IMR-90 (cell line): ENCODE results near the gene HIRA. TPM values are rescaled to one million over a fixed set of nuclear protein-coding genes. Genes with fewer than 3 reads are reported as not detected.

Source experiments
- ATAC-seq: fragments of 200-7000 bp; cut with Tn5 transposase; 2 replicates; pipeline ENCODE4 v1.9.1; 2020; ENCODE audit warnings: low read depth, mild to moderate bottlenecking, moderate library complexity
- BruUV-seq: library from RNA; stranded (reverse); fragments of 400-500 nt; replicated peaks from 2 replicates; lab custom pipeline; 2021; lab: Mats Ljungman, UMichigan
- CTCF ChIA-PET: fragments of 300-600 bp; formaldehyde crosslinking; extraction: SDS; loops from one replicate; lab custom pipeline; 2021; ENCODE audit warnings: antibody characterized with exemption; lab: Yijun Ruan, JAX
- POLR2A ChIA-PET: fragments of 300-600 bp; sonication (Branson Sonifier 250); formaldehyde crosslinking; loops from one replicate; lab custom pipeline; 2022; ENCODE audit warnings: antibody characterized with exemption; ENCODE audit not compliant: unreplicated experiment; lab: Charles Lee
- DNase-seq: peaks from one replicate; pipeline ENCODE4 v3.0.0; 2013
- H2AFZ ChIP-seq: replicated peaks from 2 replicates; pipeline ENCODE3; 2013; ENCODE audit warnings: low read length, mild to moderate bottlenecking; ENCODE audit not compliant: poor library complexity
- H2AK5ac ChIP-seq: 2 replicates; pipeline ENCODE4 v1.6.1; 2013; ENCODE audit warnings: low read depth, low read length, inconsistent platforms
- H2AK9ac ChIP-seq: replicated peaks from 2 replicates; pipeline ENCODE3; 2013; ENCODE audit warnings: mild to moderate bottlenecking, low read depth, low read length, moderate library complexity; ENCODE audit not compliant: poor library complexity
- H2BK120ac ChIP-seq: 2 replicates; pipeline ENCODE4 v1.6.1; 2013; ENCODE audit warnings: low read depth, low read length, inconsistent platforms
- H2BK15ac ChIP-seq: 3 replicates; pipeline ENCODE4 v1.6.1; 2013; ENCODE audit warnings: low read depth, low read length, inconsistent platforms
- H2BK20ac ChIP-seq: 2 replicates; pipeline ENCODE4 v1.6.1; 2013; ENCODE audit warnings: low read depth, mild to moderate bottlenecking, inconsistent platforms, low read length, moderate library complexity
- H2BK5ac ChIP-seq: 2 replicates; pipeline ENCODE4 v1.6.1; 2013; ENCODE audit warnings: mild to moderate bottlenecking, low read depth, low read length, inconsistent platforms; ENCODE audit not compliant: poor library complexity, severe bottlenecking
- H3K14ac ChIP-seq: replicated peaks from 2 replicates; pipeline ENCODE4 v1.6.1; 2013; ENCODE audit warnings: low read depth, low read length, inconsistent platforms
- H3K18ac ChIP-seq: 2 replicates; pipeline ENCODE4 v1.6.1; 2013; ENCODE audit warnings: low read depth, low read length, control low read depth
- H3K23ac ChIP-seq: 2 replicates; pipeline ENCODE4 v1.6.1; 2013; ENCODE audit warnings: low read depth, low read length, inconsistent platforms
- H3K27ac ChIP-seq: 2 replicates; pipeline ENCODE4 v1.5.1; 2013; ENCODE audit warnings: mild to moderate bottlenecking, control low read depth, low read length; ENCODE audit not compliant: insufficient read depth
- H3K27me3 ChIP-seq: 2 replicates; pipeline ENCODE4 v1.6.1; 2013; ENCODE audit warnings: low read length; ENCODE audit not compliant: control insufficient read depth, insufficient read depth
- H3K36me3 ChIP-seq: 2 replicates; pipeline ENCODE4 v1.6.1; 2013; ENCODE audit warnings: low read length, mixed read lengths; ENCODE audit not compliant: control insufficient read depth, insufficient read depth
- H3K4ac ChIP-seq: 2 replicates; pipeline ENCODE4 v1.6.1; 2013; ENCODE audit warnings: low read depth, low read length, inconsistent platforms
- H3K4me1 ChIP-seq: 2 replicates; pipeline ENCODE4 v1.6.1; 2013; ENCODE audit warnings: low read length, mixed read lengths; ENCODE audit not compliant: control insufficient read depth, insufficient read depth
- H3K4me2 ChIP-seq: 2 replicates; pipeline ENCODE4 v1.6.1; 2013; ENCODE audit warnings: low read depth, mild to moderate bottlenecking, control low read depth, low read length, moderate library complexity
- H3K4me3 ChIP-seq: 2 replicates; pipeline ENCODE4 v1.5.1; 2013; ENCODE audit warnings: low read depth, mild to moderate bottlenecking, control low read depth, low read length, moderate library complexity; ENCODE audit not compliant: insufficient read depth
- H3K56ac ChIP-seq: 2 replicates; pipeline ENCODE4 v1.6.1; 2013; ENCODE audit warnings: low read length, inconsistent platforms; ENCODE audit not compliant: insufficient read depth; ENCODE audit errors: extremely low read depth
- H3K79me1 ChIP-seq, 2 experiments: 2 replicates each; pipeline ENCODE4 v1.6.1; 2013; ENCODE audit warnings: low read length in 2 of 2, inconsistent platforms in 1 of 2, low read depth in 1 of 2
- H3K9ac ChIP-seq: 2 replicates; pipeline ENCODE4 v1.6.1; 2013; ENCODE audit warnings: low read depth, low read length, control low read depth
- H3K9me1 ChIP-seq: 2 replicates; pipeline ENCODE4 v1.6.1; 2013; ENCODE audit warnings: low read length, inconsistent platforms; ENCODE audit not compliant: insufficient read depth
- H3K9me3 ChIP-seq: 2 replicates; pipeline ENCODE4 v1.6.1; 2013; ENCODE audit warnings: low read length; ENCODE audit not compliant: control insufficient read depth, insufficient read depth
- H4K20me1 ChIP-seq: 2 replicates; pipeline ENCODE4 v1.6.1; 2013; ENCODE audit warnings: low read length, inconsistent platforms; ENCODE audit not compliant: insufficient read depth
- H4K5ac ChIP-seq: 2 replicates; pipeline ENCODE4 v1.6.1; 2013; ENCODE audit warnings: mild to moderate bottlenecking, low read depth, low read length, control low read depth
- H4K8ac ChIP-seq, 2 experiments: 2 replicates each; pipeline ENCODE4 v1.6.1; 2013; ENCODE audit warnings: low read depth in 2 of 2, low read length in 2 of 2, control low read depth in 1 of 2, inconsistent platforms in 1 of 2
- H4K91ac ChIP-seq: 2 replicates; pipeline ENCODE4 v1.6.1; 2013; ENCODE audit warnings: low read depth, low read length, inconsistent platforms; ENCODE audit not compliant: insufficient read depth
- BHLHE40 ChIP-seq: fragments of 150-350 bp; IDR thresholded peaks from 2 replicates; pipeline ENCODE4 v1.6.1; 2016; ENCODE audit warnings: mild to moderate bottlenecking, low read depth, low read length
- CEBPB ChIP-seq: IDR thresholded peaks from 2 replicates; pipeline ENCODE4 v1.6.1; 2012; ENCODE audit warnings: low read depth, low read length, improper control_type of control experiment
- CHD1 ChIP-seq: IDR thresholded peaks from 2 replicates; pipeline ENCODE4 v1.6.1; 2012; ENCODE audit warnings: low read depth, low read length, improper control_type of control experiment
- CTCF ChIP-seq: conservative IDR thresholded peaks from 2 replicates; pipeline ENCODE4 v1.5.1; 2012; ENCODE audit warnings: mild to moderate bottlenecking, low read depth, low read length, improper control_type of control experiment
- FOS ChIP-seq: fragments of 150-350 bp; IDR thresholded peaks from 2 replicates; pipeline ENCODE4 v1.6.1; 2016; ENCODE audit warnings: low read depth, low read length
- MAFK ChIP-seq: IDR thresholded peaks from 2 replicates; pipeline ENCODE4 v1.6.1; 2012; ENCODE audit warnings: low read depth, low read length, improper control_type of control experiment
- MAZ ChIP-seq: IDR thresholded peaks from 2 replicates; pipeline ENCODE4 v1.6.1; 2012; ENCODE audit warnings: low read depth, mild to moderate bottlenecking, low read length, improper control_type of control experiment, moderate library complexity, borderline replicate concordance
- MXI1 ChIP-seq: IDR thresholded peaks from 2 replicates; pipeline ENCODE4 v1.6.1; 2012; ENCODE audit warnings: low read depth, mild to moderate bottlenecking, low read length, moderate library complexity, borderline replicate concordance
- NFE2L2 ChIP-seq: fragments of 150-350 bp; IDR thresholded peaks from 2 replicates; pipeline ENCODE4 v1.6.1; 2016; ENCODE audit warnings: low read depth, mild to moderate bottlenecking, low read length
- POLR2A ChIP-seq: IDR thresholded peaks from 2 replicates; pipeline ENCODE4 v1.6.1; 2012; ENCODE audit warnings: mild to moderate bottlenecking, low read depth, low read length
- RAD21 ChIP-seq: IDR thresholded peaks from 2 replicates; pipeline ENCODE4 v1.6.1; 2012; ENCODE audit warnings: low read length, improper control_type of control experiment
- RCOR1 ChIP-seq: IDR thresholded peaks from 2 replicates; pipeline ENCODE4 v1.6.1; 2012; ENCODE audit warnings: mild to moderate bottlenecking, low read length, improper control_type of control experiment; ENCODE audit not compliant: insufficient replicate concordance
- RFX5 ChIP-seq: IDR thresholded peaks from 2 replicates; pipeline ENCODE4 v1.8.0; 2012; ENCODE audit warnings: low read depth, mild to moderate bottlenecking, low read length, moderate library complexity
- SMC3 ChIP-seq: fragments of 150-350 bp; IDR thresholded peaks from 2 replicates; pipeline ENCODE4 v1.6.1; 2016; ENCODE audit warnings: low read depth, mild to moderate bottlenecking, antibody characterized with exemption, low read length, moderate library complexity
- dilution Hi-C: fragments of 300-500 bp; cut with HindIII; formaldehyde crosslinking; loops from one replicate; pipeline ENCODE4 v1.14.3; 2018; ENCODE audit warnings: low sequenced_read_pairs; ENCODE audit not compliant: unreplicated experiment
- in situ Hi-C: fragments of 300-500 bp; cut with MboI; formaldehyde crosslinking; loops from 3 replicates; pipeline ENCODE4 v1.14.3; 2019; ENCODE audit warnings: low sequenced_read_pairs, inconsistent platforms, mixed read lengths
- intact Hi-C: fragments of 100-400 bp; cut with micrococcal nuclease; formaldehyde crosslinking; loops from 2 replicates; pipeline ENCODE4 v1.10.0; 2022
- polyA plus RNA-seq, 3 experiments: library from polyadenylated mRNA; depleted of rRNA; stranded (reverse); fragments of >200 nt; gene quantifications; 2 replicates each; pipeline ENCODE4 v1.2.3, GENCODE V29; 2012; ENCODE audit warnings: low replicate concordance in 1 of 3
- total RNA-seq: library from RNA; depleted of rRNA; stranded (reverse); fragments of >200 nt; gene quantifications from 2 replicates; pipeline ENCODE4 v1.2.3, GENCODE V29; 2012
- TF ChIP-seq, protein P1 (sequence below): fragments of 150-350 bp; IDR thresholded peaks from 2 replicates; pipeline ENCODE4 v1.6.1; 2017; ENCODE audit warnings: mild to moderate bottlenecking, antibody characterized with exemption, low read length, low read depth
- TF ChIP-seq, protein P2 (sequence below): fragments of 150-350 bp; IDR thresholded peaks from 2 replicates; pipeline ENCODE4 v1.6.1; 2016; ENCODE audit warnings: low read depth, mild to moderate bottlenecking, low read length, moderate library complexity, borderline replicate concordance

The HIRA gene
- total and polyA plus RNA-seq, 2 of the 4 experiments (the other 2 are of a cell fraction), result 14.5 to 24.2 TPM

- Histone ChIP-seq H3K9me1 (no peaks in the 10 kb centered on the region), H2BK15ac (no peak overlapping the region), H3K36me3 (no peaks in the 10 kb centered on the region), H2AFZ (no peak overlapping the region), H3K23ac (no peak overlapping the region), H2BK120ac (no peak overlapping the region), H4K20me1 (no peaks in the 10 kb centered on the region), H2BK20ac (no peak overlapping the region), H2AK5ac (no peak overlapping the region), H3K27me3 (no peaks in the 10 kb centered on the region), H4K91ac (no peak overlapping the region), H2AK9ac (no peak overlapping the region), H3K56ac (no peak overlapping the region), H2BK5ac (no peak overlapping the region), H3K14ac (no peak overlapping the region), H3K27ac (no peak overlapping the region), H3K4me1 (no peaks in the 10 kb centered on the region), H3K4me3 (no peak overlapping the region), H4K5ac (no peak overlapping the region), H3K9ac (no peak overlapping the region), H4K8ac (no peak overlapping the region), H3K18ac (no peak overlapping the region), H3K9me3 (peaks cover 14% of the 10 kb centered on the region), H3K79me1 (no peaks in the 10 kb centered on the region), H3K4ac (no peak overlapping the region), H3K4me2 (no peak overlapping the region)
- TF ChIP-seq NFE2L2 (no peak), MXI1 (no peak), POLR2A (no peak), CEBPB (no peak), MAFK (no peak), MAZ (no peak), RCOR1 (no peak), FOS (no peak), RFX5 (no peak), RAD21 (no peak), SMC3 (no peak), CTCF (no peak), CHD1 (no peak), BHLHE40 (no peak)
- TF ChIP-seq, protein P1, sequence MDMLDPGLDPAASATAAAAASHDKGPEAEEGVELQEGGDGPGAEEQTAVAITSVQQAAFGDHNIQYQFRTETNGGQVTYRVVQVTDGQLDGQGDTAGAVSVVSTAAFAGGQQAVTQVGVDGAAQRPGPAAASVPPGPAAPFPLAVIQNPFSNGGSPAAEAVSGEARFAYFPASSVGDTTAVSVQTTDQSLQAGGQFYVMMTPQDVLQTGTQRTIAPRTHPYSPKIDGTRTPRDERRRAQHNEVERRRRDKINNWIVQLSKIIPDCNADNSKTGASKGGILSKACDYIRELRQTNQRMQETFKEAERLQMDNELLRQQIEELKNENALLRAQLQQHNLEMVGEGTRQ, result no peak
- TF ChIP-seq, protein P2, sequence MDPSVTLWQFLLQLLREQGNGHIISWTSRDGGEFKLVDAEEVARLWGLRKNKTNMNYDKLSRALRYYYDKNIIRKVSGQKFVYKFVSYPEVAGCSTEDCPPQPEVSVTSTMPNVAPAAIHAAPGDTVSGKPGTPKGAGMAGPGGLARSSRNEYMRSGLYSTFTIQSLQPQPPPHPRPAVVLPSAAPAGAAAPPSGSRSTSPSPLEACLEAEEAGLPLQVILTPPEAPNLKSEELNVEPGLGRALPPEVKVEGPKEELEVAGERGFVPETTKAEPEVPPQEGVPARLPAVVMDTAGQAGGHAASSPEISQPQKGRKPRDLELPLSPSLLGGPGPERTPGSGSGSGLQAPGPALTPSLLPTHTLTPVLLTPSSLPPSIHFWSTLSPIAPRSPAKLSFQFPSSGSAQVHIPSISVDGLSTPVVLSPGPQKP, result no peak
- CTCF ChIA-PET, result no interaction called here
- BruUV-seq, result no TSS peak
- ATAC-seq (no peak), DNase-seq (no peak)
- POLR2A ChIA-PET, result no interaction called here
- intact Hi-C loops, result no loop called here
- dilution Hi-C loops, result no loop called here
- in situ Hi-C loops, result no loop called here
These were observed 113.7 kb downstream of the HIRA start for GRCh38 chr22:19317865-19318264.
